GM12865 (cell line): ENCODE data around the gene ZNFX1.

Experiments used
- DNase-seq: peaks from one replicate; pipeline ENCODE4 v3.0.0; 2010; ENCODE audit warnings: low read depth
- H3K4me3 ChIP-seq: 2 replicates; pipeline ENCODE4 v1.5.1; 2011; ENCODE audit warnings: mild to moderate bottlenecking, low read depth, low read length, control low read depth
- CTCF ChIP-seq: IDR thresholded peaks from 2 replicates; pipeline ENCODE4 v1.5.1; 2011; ENCODE audit warnings: low read length, control low read depth, low read depth, inconsistent platforms; ENCODE audit not compliant: insufficient read depth; ENCODE audit errors: missing control alignments

Gene ZNFX1

GRCh38 chr20:49291200-49291599 is 13.3 kb upstream of the ZNFX1 start:
- TF ChIP-seq CTCF, result no peak
- DNase-seq, result no peak

GRCh38 chr20:49290608-49291191 is 12.8 kb upstream of the ZNFX1 start:
- H3K4me3 ChIP-seq, result no peak overlapping the region
- peak; percentile 38 for DNase-seq
- TF ChIP-seq CTCF, result no peak

More at GRCh38 chr20:49291200-49291599, 13.3 kb upstream of the ZNFX1 start:
- no peak overlapping the region for H3K4me3 ChIP-seq

- TF ChIP-seq CTCF, result no peak
- no peak overlapping the region for H3K4me3 ChIP-seq
- peak; percentile 39 for DNase-seq
Observed at GRCh38 chr20:49288784-49289696, 11.2 kb upstream of the ZNFX1 start.

GRCh38 chr20:49288250-49288751 is 10.4 kb upstream of the ZNFX1 start:
- H3K4me3 ChIP-seq, result no peak overlapping the region
- TF ChIP-seq CTCF, result no peak
- DNase-seq, result peak; percentile 33

- no peak for TF ChIP-seq CTCF
- DNase-seq, result peak; percentile 37
- H3K4me3 ChIP-seq, result no peak overlapping the region
Observed at GRCh38 chr20:49287555-49288249, 9.8 kb upstream of the ZNFX1 start.

- no peak for TF ChIP-seq CTCF
- peak; percentile 33 for DNase-seq
- no peak overlapping the region for H3K4me3 ChIP-seq
Observed at GRCh38 chr20:49286689-49287551, 9.1 kb upstream of the ZNFX1 start.
